Activated T-cell treated with anti-CD3 and anti-CD28 coated beads for 1 hour (primary cell): ENCODE data around the gene ADNP2.

ENCODE experiments used
- DNase-seq: peaks from one replicate; pipeline ENCODE4 v3.0.0-alpha.2; 2020; ENCODE audit warnings: low read depth

The ADNP2 gene

DNA sequence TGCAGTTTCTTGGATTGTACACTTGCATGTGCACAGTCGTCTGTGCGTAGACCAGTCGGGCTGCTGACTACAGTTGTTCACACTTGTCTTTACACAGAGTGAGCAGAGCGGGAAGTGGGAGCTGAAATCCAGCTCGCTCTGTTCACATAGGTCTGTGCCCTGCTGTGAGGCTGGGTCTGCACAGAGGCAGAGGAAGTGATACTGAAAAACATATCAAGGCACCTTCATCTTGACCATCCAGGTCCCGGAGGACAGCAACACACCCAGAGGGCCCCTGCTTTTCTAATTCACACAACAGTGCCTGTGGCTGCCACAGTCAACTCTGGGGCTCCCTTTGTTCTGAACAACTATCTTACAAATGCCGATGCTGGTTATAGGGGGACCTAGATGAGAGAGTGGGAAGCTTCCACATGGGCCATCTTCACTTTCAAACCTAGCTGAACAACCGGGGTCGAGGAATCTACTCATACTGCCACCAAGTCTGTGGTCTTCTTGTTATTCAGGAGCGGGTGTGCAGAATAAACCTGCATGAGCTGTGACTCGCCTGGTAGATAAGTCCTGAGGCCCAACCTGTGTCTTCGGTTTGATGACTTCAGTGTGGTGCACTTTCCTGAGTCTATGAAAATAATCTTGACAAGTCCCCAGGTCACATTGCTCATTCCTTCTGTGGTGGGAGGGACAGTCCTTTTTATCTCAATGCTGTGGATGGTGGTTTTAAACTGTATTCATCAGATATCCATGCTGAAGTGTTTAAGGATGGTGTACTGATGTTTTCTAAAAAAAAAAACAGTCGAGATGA lies 3.5 kb upstream of the ADNP2 start:
- DNase-seq = no peak

- no peak for DNase-seq
These were observed 2.5 kb upstream of the ADNP2 start for GRCh38 chr18:80106482-80107051.

- no peak for DNase-seq
These were observed 1.6 kb upstream of the ADNP2 start for GRCh38 chr18:80107426-80107825.

DNA sequence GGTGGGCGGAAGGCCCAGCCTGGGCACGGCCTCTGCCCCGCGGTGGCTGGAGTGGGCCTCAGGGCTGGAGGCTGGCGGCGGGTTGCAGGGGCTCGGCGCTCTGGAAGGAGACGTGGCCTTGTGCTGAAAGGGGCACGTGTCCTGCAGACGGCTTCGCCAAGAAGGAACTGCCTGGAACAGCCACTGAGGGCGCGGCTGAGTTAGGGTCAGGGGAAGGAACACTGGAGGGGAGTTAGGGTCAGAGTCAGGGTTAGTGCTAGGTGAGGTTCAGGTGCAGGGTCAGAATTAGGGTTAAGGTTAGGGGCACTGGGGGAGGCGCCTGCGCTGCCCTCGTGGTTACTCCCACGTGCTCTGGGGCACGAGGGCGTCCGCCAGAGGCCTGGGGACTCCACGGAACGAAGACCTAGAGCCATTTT lies 933 bp upstream of the ADNP2 start:
- DNase-seq = no peak

DNA sequence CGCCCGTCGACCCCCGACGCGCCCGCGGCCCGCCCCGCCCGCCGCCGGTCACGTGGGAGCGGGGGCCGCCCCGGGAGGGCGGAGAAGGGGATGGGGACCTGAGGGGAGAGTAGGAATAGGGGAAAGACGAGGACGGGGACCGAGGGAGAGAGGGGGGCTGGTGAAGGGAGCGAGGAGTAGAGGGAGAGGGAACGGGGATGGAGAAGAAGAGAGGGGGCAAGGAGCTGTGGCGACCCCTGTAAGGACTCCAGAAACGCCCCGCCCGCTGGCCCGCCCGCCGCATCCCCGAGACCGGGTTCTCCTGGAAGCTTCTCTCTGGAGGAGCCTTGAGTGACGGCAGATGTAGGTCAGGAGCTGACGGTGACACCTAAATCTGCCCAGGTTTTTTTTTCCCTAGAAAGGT lies 615 bp downstream of the ADNP2 start:
- DNase-seq = no peak

DNA sequence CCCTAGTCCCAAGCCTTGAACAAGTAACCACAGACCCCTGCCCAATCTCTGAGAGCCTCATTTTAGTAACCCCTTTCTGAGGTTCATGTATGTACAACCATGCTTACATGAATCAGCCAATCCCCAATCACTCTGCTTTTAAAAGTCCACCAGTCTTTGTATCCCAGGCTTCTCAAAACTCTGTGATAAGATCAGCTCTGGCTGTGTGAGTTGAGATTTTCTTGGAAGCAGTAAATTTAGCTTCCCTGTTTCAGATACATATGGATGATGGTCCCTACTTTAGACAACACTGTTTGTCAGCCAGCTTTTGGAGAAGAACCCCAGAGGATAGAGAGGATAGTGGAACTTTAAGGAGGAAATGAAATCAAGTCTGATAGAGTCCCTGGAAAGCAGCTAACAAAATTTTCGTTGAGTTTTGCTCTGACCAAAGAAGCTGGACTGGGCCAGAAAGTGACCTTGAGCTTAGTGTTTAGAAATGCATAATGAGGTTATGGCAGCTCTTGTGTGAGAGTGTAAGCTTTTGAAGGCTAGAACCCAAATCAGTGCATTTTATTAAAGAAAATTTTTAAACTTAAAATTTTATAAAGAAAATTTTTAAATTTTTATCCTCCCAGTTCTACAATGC lies 3.7 kb downstream of the ADNP2 start:
- no peak for DNase-seq

DNA sequence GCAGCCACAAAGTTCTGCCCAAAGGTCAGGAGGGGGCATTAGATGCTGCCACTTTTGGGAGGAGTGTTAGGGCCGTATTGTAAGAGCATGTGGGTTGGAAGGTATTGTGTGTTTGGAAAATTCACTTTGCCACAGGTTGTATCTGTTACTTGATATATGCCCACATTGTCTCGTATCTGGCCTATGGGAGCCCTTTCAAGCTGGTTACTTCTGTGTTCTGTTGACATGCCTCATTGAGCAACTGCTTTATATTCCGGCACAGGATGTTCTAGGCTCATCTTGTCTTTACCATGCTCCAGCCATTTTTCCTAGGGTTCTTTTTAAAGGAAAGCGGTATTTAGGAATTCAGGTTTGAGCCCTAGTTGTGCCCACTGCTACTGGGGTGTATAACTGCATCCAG lies 6.0 kb downstream of the ADNP2 start:
- DNase-seq = no peak

DNA sequence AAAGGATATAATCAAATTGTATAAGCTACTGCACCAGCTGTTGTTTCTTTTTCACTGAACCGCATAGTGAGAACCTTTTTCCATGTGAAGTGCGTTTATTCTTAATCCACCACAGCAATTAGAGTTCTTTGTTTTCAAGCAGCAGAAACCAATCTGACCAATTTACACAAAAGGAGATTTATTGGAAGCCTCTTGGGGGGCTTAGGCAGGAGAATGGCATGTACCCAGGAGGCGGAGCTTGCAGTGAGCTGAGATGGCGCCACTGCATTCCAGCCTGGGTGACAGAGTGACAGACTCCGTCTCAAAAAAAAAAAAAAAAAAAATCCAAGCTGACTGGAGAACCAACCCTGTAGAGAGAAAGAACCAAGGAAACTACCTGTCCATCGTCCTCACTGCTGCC lies 10.0 kb downstream of the ADNP2 start:
- DNase-seq = no peak

DNA sequence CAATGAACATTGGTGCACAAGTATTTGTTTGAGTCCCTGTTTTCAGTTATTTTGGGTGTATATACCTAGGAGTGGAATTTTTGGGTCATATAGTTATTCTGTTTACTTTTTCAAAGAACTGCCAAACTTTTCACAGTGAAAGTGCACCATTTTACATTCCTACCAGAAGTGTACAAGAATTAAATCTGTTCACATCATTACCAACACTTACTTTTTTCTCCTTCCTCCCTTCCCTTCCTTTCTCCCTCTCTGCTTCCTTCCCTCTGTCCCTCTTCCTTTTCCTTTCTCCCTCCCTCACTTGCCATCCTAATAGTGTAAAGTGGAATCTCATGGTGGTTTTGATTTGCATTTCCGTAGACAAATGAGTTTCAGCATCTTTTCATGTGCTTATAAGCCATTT lies 11.9 kb downstream of the ADNP2 start:
- DNase-seq = no peak

DNA sequence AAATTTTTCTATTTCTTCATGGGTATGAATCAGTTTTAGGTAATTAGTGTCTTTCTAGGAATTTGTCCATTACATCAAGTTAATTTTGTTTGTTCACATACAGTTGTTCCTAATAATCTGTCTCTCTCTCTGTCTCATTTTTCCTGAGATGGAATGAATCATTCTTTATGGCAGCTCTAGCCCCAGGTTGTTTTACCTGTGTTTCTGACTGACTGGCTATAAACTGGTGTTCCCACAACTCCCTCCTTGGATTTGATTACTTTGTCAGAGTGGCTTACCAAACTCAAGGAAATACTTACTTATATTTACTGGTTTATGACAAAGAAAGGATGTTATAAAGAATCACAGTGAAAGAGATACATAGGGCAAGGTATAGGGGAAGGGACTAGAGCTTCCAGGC lies 15.1 kb downstream of the ADNP2 start:
- no peak for DNase-seq

- DNase-seq = no peak
These were observed 17.7 kb downstream of the ADNP2 start for GRCh38 chr18:80126797-80127196.

GRCh38 chr18:80127635-80128034 lies 18.6 kb downstream of the ADNP2 start:
- DNase-seq = no peak

DNA sequence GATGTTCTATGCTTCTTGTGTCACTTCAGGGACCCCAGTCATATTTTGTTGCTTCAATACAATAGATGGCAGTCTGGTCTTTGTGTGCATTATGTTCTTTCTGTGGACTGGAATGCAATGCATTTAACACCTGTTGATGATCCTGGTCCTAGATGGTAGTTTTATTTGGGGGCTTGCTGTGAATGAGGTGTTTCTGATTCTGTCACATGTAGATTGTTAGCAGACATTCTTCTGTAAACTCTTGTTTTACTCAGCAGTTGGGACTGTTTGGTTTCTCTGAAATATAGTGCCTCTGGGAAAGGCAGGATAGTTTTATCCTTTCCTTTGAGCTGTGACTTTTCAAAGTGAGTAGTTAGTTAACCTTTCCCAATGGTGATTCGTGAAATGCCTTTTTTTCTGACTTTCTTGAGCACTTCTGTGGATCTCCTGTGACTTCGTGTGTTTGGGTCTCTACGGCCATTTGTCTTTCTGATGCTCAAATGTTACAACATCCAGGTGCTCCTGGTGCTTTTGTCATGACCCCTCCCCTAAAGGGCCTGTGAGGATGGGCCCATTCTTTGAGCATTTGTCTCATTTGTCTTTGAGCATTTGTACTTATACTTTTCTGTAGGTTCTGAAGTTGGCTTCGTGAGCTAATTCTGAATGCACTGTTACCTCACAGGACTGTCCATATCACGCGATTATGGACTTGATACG lies 20.8 kb downstream of the ADNP2 start:
- DNase-seq = no peak

GRCh38 chr18:80130555-80130954 lies 21.5 kb downstream of the ADNP2 start:
- no peak for DNase-seq

DNA sequence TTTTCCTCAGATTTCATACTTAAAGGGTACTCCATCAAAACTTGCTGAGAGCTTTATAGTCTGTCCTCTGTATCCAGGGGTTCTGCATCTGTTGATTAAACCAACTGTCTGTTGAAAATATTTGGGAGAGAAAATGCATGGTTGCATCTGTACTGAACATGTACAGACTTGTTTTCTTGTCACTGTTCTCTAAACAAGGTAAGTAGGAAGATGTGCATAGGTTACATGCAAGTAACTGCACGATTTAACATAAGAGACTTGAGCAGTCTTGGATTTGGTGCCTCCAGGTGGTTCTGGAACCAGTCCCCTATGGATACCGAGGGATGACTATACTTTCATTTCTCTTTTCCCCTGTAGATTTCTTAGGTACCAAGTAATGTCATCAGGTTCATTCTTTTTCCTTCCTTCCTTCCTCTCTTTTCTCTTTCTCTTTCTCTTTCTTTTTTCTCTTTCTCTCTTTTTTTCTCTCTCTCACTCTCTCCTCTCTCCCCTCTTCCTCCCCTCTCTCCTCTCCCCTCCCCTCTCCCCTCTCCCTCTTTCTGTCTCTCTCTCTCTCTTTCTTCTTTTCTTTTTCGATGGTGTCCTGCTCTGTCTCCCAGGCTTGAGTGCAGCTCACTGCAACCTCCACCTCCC lies 23.2 kb downstream of the ADNP2 start:
- DNase-seq = no peak

DNA sequence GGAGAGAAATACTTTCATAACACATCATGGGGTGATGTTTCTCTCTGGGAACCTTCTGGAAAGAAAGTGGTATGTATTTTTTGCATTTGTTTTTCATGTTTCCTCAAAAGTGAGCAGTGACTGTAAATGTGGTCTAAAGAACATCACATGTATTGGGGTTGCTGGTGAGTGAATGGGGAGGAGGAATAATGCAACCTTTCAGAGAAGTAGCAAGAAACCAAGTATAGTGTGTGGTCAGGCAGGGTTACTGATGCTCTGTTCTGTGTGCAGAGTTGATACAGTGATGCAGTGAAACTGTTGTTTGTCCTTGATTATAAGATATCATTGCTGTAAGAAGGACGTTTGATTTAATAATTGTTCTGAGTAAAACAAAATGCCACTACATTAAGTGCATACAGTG lies 24.1 kb downstream of the ADNP2 start:
- no peak for DNase-seq

- DNase-seq = no peak
These were observed 26.1 kb downstream of the ADNP2 start for GRCh38 chr18:80135136-80135535.

GRCh38 chr18:80136679-80137078 lies 27.6 kb downstream of the ADNP2 start:
- no peak for DNase-seq

DNA sequence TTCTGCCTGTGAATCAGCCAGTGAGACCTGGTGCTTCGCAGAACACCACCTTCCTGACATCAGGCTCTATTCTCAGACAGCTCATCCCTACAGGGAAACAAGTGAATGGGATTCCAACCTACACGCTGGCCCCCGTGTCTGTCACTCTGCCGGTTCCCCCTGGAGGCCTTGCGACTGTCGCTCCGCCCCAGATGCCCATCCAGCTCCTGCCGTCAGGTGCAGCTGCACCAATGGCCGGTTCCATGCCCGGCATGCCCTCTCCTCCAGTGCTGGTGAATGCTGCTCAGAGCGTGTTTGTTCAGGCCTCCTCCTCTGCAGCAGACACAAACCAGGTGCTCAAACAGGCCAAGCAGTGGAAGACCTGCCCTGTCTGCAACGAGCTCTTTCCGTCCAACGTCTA lies 28.1 kb downstream of the ADNP2 start:
- no peak for DNase-seq

DNA sequence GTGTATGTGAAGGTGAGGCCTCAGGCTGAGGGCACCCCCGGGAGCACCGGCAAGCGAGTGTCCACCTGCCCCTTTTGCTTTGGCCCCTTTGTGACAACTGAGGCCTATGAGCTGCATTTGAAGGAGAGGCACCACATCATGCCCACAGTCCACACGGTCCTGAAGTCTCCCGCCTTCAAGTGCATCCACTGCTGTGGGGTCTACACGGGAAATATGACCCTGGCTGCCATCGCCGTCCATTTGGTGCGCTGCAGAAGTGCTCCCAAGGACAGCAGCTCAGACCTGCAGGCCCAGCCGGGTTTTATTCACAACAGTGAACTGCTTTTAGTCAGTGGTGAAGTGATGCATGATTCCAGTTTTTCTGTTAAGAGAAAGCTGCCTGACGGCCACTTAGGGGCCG lies 28.9 kb downstream of the ADNP2 start:
- DNase-seq = no peak

DNA sequence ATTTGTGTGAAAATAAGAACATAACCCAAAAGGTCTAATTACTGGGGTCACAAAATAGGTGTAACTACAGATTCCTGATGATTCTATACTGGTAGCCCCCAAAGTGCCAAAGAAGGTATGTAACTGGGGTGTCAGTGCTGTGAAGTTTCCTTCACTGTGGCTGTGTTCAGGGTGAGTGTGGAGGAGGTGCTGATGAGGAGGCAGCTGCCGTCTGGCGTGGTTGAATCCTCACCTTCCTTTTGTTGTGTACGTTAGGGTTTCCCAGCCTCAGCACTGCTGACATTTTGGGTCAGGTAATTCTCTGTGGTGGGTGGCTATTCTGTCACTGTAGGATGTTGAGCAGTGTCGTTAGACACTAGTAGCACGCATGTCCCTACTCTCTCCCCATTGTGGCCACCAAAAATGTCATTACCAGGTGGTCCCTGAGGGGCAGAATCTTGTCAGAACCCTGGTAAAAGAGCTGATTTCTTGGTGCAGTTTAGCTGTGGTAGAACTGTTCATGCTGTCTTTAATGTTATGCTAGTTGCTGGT lies 31.5 kb downstream of the ADNP2 start:
- DNase-seq = no peak

DNA sequence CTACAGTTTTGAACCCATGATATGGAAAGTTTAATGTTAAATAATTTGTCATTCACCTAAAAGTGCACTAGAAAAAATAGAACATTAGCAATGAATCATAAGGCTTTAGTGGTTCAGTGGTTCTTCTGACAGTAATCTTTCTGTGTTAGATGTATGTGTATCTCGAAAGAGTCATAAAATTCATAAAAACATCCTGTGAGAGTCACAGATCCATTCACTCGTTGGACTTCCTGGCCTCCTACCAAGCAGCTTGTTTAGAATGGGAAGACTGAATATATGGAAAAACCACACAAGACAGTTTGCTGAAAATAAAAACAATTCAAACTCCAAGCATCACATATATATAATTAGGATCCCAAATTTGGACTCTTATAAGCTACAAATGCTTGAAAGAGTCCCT lies 34.8 kb downstream of the ADNP2 start:
- no peak for DNase-seq
